ENCODE results near the gene ABCA4. TPM values are rescaled to one million over a fixed set of nuclear protein-coding genes. Genes with fewer than 3 reads are reported as not detected.

ABCA4 gene
- polyA plus RNA-seq, 1 experiment: 0.17 TPM

DNA sequence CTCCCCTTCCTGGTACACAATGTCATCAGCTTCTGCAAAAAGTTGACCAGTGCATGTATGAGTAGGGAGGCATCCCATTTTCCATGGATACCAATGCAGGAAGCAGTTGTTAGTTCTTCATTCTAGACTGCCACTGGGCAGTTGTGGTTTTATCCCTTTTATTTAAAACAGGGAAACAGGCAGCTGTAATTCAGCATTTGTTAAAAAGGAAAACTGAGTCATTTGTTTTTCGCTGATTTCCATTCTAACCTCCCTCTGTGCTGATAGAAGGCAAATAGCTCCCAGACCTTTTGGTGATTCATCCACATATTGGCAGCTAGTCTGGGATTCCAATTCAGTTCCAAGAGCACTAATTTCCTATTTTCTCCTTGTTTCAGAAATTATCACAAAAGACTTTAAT is 21.1 kb upstream of the ABCA4 start:
- no peak for DNase-seq (ENCODE audit: low read depth, low spot score)
- TF ChIP-seq, protein P1, sequence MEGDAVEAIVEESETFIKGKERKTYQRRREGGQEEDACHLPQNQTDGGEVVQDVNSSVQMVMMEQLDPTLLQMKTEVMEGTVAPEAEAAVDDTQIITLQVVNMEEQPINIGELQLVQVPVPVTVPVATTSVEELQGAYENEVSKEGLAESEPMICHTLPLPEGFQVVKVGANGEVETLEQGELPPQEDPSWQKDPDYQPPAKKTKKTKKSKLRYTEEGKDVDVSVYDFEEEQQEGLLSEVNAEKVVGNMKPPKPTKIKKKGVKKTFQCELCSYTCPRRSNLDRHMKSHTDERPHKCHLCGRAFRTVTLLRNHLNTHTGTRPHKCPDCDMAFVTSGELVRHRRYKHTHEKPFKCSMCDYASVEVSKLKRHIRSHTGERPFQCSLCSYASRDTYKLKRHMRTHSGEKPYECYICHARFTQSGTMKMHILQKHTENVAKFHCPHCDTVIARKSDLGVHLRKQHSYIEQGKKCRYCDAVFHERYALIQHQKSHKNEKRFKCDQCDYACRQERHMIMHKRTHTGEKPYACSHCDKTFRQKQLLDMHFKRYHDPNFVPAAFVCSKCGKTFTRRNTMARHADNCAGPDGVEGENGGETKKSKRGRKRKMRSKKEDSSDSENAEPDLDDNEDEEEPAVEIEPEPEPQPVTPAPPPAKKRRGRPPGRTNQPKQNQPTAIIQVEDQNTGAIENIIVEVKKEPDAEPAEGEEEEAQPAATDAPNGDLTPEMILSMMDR (IDR thresholded peaks at IDR 0.05; ENCODE audit: low read depth, low read length): no peak
- Histone ChIP-seq H3K27ac (ENCODE audit: low read depth, low read length) (no peak overlapping the region), H3K9me3 (ENCODE audit: control insufficient read depth, insufficient read depth, low read length) (no peaks in the 10 kb centered on the region), H3K27me3 (ENCODE audit: control insufficient read depth, insufficient read depth, low read length) (no peaks in the 10 kb centered on the region), H3K4me3 (ENCODE audit: low read depth, low read length) (no peak overlapping the region)
- ChIA-PET POLR2A (interaction anchor here (0.6 kb wide), 1 partner anchor 35 kb away, joined by 3 read pairs; no protein-coding TSS in a partner anchor), CTCF (interaction anchor here (0.6 to 1.4 kb wide), 2 partner anchors 13 to 194 kb away, joined by 3 to 4 read pairs; no protein-coding TSS in a partner anchor)

DNA sequence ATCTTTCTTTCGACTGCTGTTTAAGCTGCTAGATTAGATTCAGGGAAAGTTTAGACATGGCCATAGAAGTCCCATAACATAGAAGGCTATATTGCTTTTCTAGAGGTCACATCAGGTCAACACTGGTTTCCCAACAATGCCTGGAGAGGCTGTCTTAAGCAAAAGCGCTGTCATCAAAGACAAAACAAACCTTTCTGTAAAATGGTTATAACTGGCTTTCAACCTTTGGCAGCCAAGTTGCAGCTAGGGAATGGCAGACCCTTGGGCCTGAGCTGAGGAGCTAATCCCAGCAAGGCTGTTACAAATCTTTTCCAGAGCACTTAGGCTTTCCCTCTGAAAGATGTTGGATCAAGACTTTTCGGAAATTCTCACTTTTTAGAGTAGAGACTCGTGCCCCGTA is 11.2 kb upstream of the ABCA4 start:
- peaks cover 8% of the 10 kb centered on the region for H3K9me3 ChIP-seq (ENCODE audit: control insufficient read depth, insufficient read depth, low read length)
- TF ChIP-seq, protein P1 (IDR thresholded peaks at IDR 0.05; ENCODE audit: low read depth, low read length): no peak
- no peak for DNase-seq (ENCODE audit: low read depth, low spot score)
- CTCF ChIA-PET: no interaction called here
- POLR2A ChIA-PET: no interaction called here
- H3K27ac ChIP-seq (ENCODE audit: low read depth, low read length): no peak overlapping the region
- no peak overlapping the region for H3K4me3 ChIP-seq (ENCODE audit: low read depth, low read length)
- H3K27me3 ChIP-seq (ENCODE audit: control insufficient read depth, insufficient read depth, low read length): no peaks in the 10 kb centered on the region

DNA sequence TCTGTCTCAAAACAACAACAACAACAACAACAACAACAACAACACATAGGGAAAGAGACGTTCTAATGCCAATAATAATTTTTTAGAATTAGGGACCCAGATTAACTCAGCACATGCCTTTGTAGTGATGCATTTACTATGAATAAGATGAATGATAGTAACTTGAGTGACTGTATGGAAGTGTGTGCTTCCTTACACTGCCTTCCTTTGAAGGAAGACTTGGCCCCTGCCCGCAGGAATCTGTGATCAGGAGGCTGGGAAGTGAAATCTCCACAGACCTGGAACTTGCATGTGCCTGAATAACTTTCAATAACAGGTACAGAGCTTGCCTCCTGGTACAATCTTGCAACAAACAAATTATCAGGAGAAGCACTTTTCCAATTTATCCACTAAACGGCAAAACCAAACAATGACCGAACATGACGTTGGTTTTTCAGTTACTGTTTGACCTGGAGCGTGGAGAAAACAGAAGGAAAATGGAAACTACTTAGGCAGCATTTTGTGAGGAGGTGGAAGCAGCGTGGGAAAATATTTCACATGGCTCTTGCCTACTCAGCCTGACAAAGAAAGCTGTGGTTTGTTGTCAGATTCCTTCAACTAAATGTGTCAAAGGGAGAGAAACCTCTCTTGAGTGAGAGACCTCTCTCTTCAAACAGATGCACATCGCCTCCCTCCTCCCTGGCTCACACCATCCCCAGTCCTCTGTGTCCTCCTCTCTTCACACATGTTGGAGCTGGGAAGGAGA is 10.1 kb upstream of the ABCA4 start:
- DNase-seq (ENCODE audit: low read depth, low spot score): no peak
- no peak overlapping the region for H3K27ac ChIP-seq (ENCODE audit: low read depth, low read length)
- peaks cover 8% of the 10 kb centered on the region for H3K9me3 ChIP-seq (ENCODE audit: control insufficient read depth, insufficient read depth, low read length)
- TF ChIP-seq, protein P1 (IDR thresholded peaks at IDR 0.05; ENCODE audit: low read depth, low read length): no peak
- H3K4me3 ChIP-seq (ENCODE audit: low read depth, low read length): no peak overlapping the region
- H3K27me3 ChIP-seq (ENCODE audit: control insufficient read depth, insufficient read depth, low read length): no peaks in the 10 kb centered on the region
- ChIA-PET CTCF (no interaction called here), POLR2A (no interaction called here)

DNA sequence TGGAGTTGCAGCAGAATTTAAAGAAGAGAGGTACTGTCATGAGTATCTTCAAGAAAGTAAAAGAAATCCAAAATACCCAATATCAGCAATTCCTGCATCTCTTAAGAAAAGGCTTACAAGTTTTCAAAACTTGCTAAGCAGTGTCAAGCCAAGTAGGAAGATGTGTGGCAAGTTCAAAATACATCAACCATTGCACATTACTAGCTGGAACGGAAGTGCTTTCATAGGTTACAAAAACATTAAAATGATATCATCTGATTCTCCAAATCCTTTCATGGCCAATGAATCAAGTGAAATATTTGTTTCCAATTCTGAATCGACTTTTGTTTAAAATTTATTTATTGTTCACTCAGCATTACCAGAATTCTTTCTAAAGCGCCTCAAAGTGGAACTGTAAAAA is 5.7 kb upstream of the ABCA4 start:
- ChIA-PET CTCF (no interaction called here), POLR2A (no interaction called here)
- Histone ChIP-seq H3K27ac (ENCODE audit: low read depth, low read length) (no peak overlapping the region), H3K9me3 (ENCODE audit: control insufficient read depth, insufficient read depth, low read length) (no peaks in the 10 kb centered on the region), H3K27me3 (ENCODE audit: control insufficient read depth, insufficient read depth, low read length) (no peaks in the 10 kb centered on the region), H3K4me3 (ENCODE audit: low read depth, low read length) (no peak overlapping the region)
- no peak for DNase-seq (ENCODE audit: low read depth, low spot score)
- TF ChIP-seq, protein P1 (IDR thresholded peaks at IDR 0.05; ENCODE audit: low read depth, low read length): no peak
